IMR-90 (cell line): ENCODE measurements around the gene GCN1. TPM values are rescaled to one million over a fixed set of nuclear protein-coding genes. Genes with fewer than 3 reads are reported as not detected.

Experiments
- ATAC-seq: fragments of 200-7000 bp; cut with Tn5 transposase; 2 replicates; pipeline ENCODE4 v1.9.1; 2020; ENCODE audit warnings: low read depth, mild to moderate bottlenecking, moderate library complexity
- BruUV-seq: library from RNA; stranded (reverse); fragments of 400-500 nt; replicated peaks from 2 replicates; lab custom pipeline; 2021; lab: Mats Ljungman, UMichigan
- CTCF ChIA-PET: fragments of 300-600 bp; formaldehyde crosslinking; extraction: SDS; loops from one replicate; lab custom pipeline; 2021; ENCODE audit warnings: antibody characterized with exemption; lab: Yijun Ruan, JAX
- POLR2A ChIA-PET: fragments of 300-600 bp; sonication (Branson Sonifier 250); formaldehyde crosslinking; loops from one replicate; lab custom pipeline; 2022; ENCODE audit warnings: antibody characterized with exemption; ENCODE audit not compliant: unreplicated experiment; lab: Charles Lee
- DNase-seq: peaks from one replicate; pipeline ENCODE4 v3.0.0; 2013
- H2AFZ ChIP-seq: replicated peaks from 2 replicates; pipeline ENCODE3; 2013; ENCODE audit warnings: low read length, mild to moderate bottlenecking; ENCODE audit not compliant: poor library complexity
- H2AK5ac ChIP-seq: 2 replicates; pipeline ENCODE4 v1.6.1; 2013; ENCODE audit warnings: low read depth, low read length, inconsistent platforms
- H2AK9ac ChIP-seq: replicated peaks from 2 replicates; pipeline ENCODE3; 2013; ENCODE audit warnings: mild to moderate bottlenecking, low read depth, low read length, moderate library complexity; ENCODE audit not compliant: poor library complexity
- H2BK120ac ChIP-seq: 2 replicates; pipeline ENCODE4 v1.6.1; 2013; ENCODE audit warnings: low read depth, low read length, inconsistent platforms
- H2BK15ac ChIP-seq: 3 replicates; pipeline ENCODE4 v1.6.1; 2013; ENCODE audit warnings: low read depth, low read length, inconsistent platforms
- H2BK20ac ChIP-seq: 2 replicates; pipeline ENCODE4 v1.6.1; 2013; ENCODE audit warnings: low read depth, mild to moderate bottlenecking, inconsistent platforms, low read length, moderate library complexity
- H2BK5ac ChIP-seq: 2 replicates; pipeline ENCODE4 v1.6.1; 2013; ENCODE audit warnings: mild to moderate bottlenecking, low read depth, low read length, inconsistent platforms; ENCODE audit not compliant: poor library complexity, severe bottlenecking
- H3K14ac ChIP-seq: replicated peaks from 2 replicates; pipeline ENCODE4 v1.6.1; 2013; ENCODE audit warnings: low read depth, low read length, inconsistent platforms
- H3K18ac ChIP-seq: 2 replicates; pipeline ENCODE4 v1.6.1; 2013; ENCODE audit warnings: low read depth, low read length, control low read depth
- H3K23ac ChIP-seq: 2 replicates; pipeline ENCODE4 v1.6.1; 2013; ENCODE audit warnings: low read depth, low read length, inconsistent platforms
- H3K27ac ChIP-seq: 2 replicates; pipeline ENCODE4 v1.5.1; 2013; ENCODE audit warnings: mild to moderate bottlenecking, control low read depth, low read length; ENCODE audit not compliant: insufficient read depth
- H3K27me3 ChIP-seq: 2 replicates; pipeline ENCODE4 v1.6.1; 2013; ENCODE audit warnings: low read length; ENCODE audit not compliant: control insufficient read depth, insufficient read depth
- H3K36me3 ChIP-seq: 2 replicates; pipeline ENCODE4 v1.6.1; 2013; ENCODE audit warnings: low read length, mixed read lengths; ENCODE audit not compliant: control insufficient read depth, insufficient read depth
- H3K4ac ChIP-seq: 2 replicates; pipeline ENCODE4 v1.6.1; 2013; ENCODE audit warnings: low read depth, low read length, inconsistent platforms
- H3K4me1 ChIP-seq: 2 replicates; pipeline ENCODE4 v1.6.1; 2013; ENCODE audit warnings: low read length, mixed read lengths; ENCODE audit not compliant: control insufficient read depth, insufficient read depth
- H3K4me2 ChIP-seq: 2 replicates; pipeline ENCODE4 v1.6.1; 2013; ENCODE audit warnings: low read depth, mild to moderate bottlenecking, control low read depth, low read length, moderate library complexity
- H3K4me3 ChIP-seq: 2 replicates; pipeline ENCODE4 v1.5.1; 2013; ENCODE audit warnings: low read depth, mild to moderate bottlenecking, control low read depth, low read length, moderate library complexity; ENCODE audit not compliant: insufficient read depth
- H3K56ac ChIP-seq: 2 replicates; pipeline ENCODE4 v1.6.1; 2013; ENCODE audit warnings: low read length, inconsistent platforms; ENCODE audit not compliant: insufficient read depth; ENCODE audit errors: extremely low read depth
- H3K79me1 ChIP-seq, 2 experiments: 2 replicates each; pipeline ENCODE4 v1.6.1; 2013; ENCODE audit warnings: low read length in 2 of 2, inconsistent platforms in 1 of 2, low read depth in 1 of 2
- H3K9ac ChIP-seq: 2 replicates; pipeline ENCODE4 v1.6.1; 2013; ENCODE audit warnings: low read depth, low read length, control low read depth
- H3K9me1 ChIP-seq: 2 replicates; pipeline ENCODE4 v1.6.1; 2013; ENCODE audit warnings: low read length, inconsistent platforms; ENCODE audit not compliant: insufficient read depth
- H3K9me3 ChIP-seq: 2 replicates; pipeline ENCODE4 v1.6.1; 2013; ENCODE audit warnings: low read length; ENCODE audit not compliant: control insufficient read depth, insufficient read depth
- H4K20me1 ChIP-seq: 2 replicates; pipeline ENCODE4 v1.6.1; 2013; ENCODE audit warnings: low read length, inconsistent platforms; ENCODE audit not compliant: insufficient read depth
- H4K5ac ChIP-seq: 2 replicates; pipeline ENCODE4 v1.6.1; 2013; ENCODE audit warnings: mild to moderate bottlenecking, low read depth, low read length, control low read depth
- H4K8ac ChIP-seq, 2 experiments: 2 replicates each; pipeline ENCODE4 v1.6.1; 2013; ENCODE audit warnings: low read depth in 2 of 2, low read length in 2 of 2, control low read depth in 1 of 2, inconsistent platforms in 1 of 2
- H4K91ac ChIP-seq: 2 replicates; pipeline ENCODE4 v1.6.1; 2013; ENCODE audit warnings: low read depth, low read length, inconsistent platforms; ENCODE audit not compliant: insufficient read depth
- RAD21 ChIP-seq: IDR thresholded peaks from 2 replicates; pipeline ENCODE4 v1.6.1; 2012; ENCODE audit warnings: low read length, improper control_type of control experiment
- RCOR1 ChIP-seq: IDR thresholded peaks from 2 replicates; pipeline ENCODE4 v1.6.1; 2012; ENCODE audit warnings: mild to moderate bottlenecking, low read length, improper control_type of control experiment; ENCODE audit not compliant: insufficient replicate concordance
- SMC3 ChIP-seq: fragments of 150-350 bp; IDR thresholded peaks from 2 replicates; pipeline ENCODE4 v1.6.1; 2016; ENCODE audit warnings: low read depth, mild to moderate bottlenecking, antibody characterized with exemption, low read length, moderate library complexity
- USF2 ChIP-seq: fragments of 150-350 bp; IDR thresholded peaks from 2 replicates; pipeline ENCODE4 v1.6.1; 2017; ENCODE audit warnings: mild to moderate bottlenecking, antibody characterized with exemption, low read length, low read depth
- WGBS, 2 experiments: methylation state at CpG; one replicate each; pipeline versions ENCODE4 v1.1.5 to v1.1.7; 2013; ENCODE audit warnings: missing lambda C conversion rate in 2 of 2; ENCODE audit not compliant: insufficient read length in 1 of 2; ENCODE audit errors: extremely low coverage in 2 of 2; 5-methylcytosine and 5-hydroxymethylcytosine counted together
- dilution Hi-C: fragments of 300-500 bp; cut with HindIII; formaldehyde crosslinking; loops from one replicate; pipeline ENCODE4 v1.14.3; 2018; ENCODE audit warnings: low sequenced_read_pairs; ENCODE audit not compliant: unreplicated experiment
- in situ Hi-C: fragments of 300-500 bp; cut with MboI; formaldehyde crosslinking; loops from 3 replicates; pipeline ENCODE4 v1.14.3; 2019; ENCODE audit warnings: low sequenced_read_pairs, inconsistent platforms, mixed read lengths
- intact Hi-C: fragments of 100-400 bp; cut with micrococcal nuclease; formaldehyde crosslinking; loops from 2 replicates; pipeline ENCODE4 v1.10.0; 2022
- polyA plus RNA-seq, 3 experiments: library from polyadenylated mRNA; depleted of rRNA; stranded (reverse); fragments of >200 nt; gene quantifications; 2 replicates each; pipeline ENCODE4 v1.2.3, GENCODE V29; 2012; ENCODE audit warnings: low replicate concordance in 1 of 3
- total RNA-seq: library from RNA; depleted of rRNA; stranded (reverse); fragments of >200 nt; gene quantifications from 2 replicates; pipeline ENCODE4 v1.2.3, GENCODE V29; 2012

GCN1 gene
- total and polyA plus RNA-seq, 2 of the 4 experiments (the other 2 are of a cell fraction), result 57.8 to 77.6 TPM

GRCh38 chr12:120150919-120151525, 43.5 kb downstream of the GCN1 start:
- Histone ChIP-seq H3K4me1 (no peaks in the 10 kb centered on the region), H3K79me1 (peaks cover 3% of the 10 kb centered on the region in 2 experiments; a peak in 2 of 4 replicates), H3K9me3 (no peaks in the 10 kb centered on the region), H3K27ac (no peak overlapping the region), H3K4ac (no peak overlapping the region), H2BK15ac (no peak overlapping the region), H3K27me3 (no peaks in the 10 kb centered on the region), H3K4me2 (no peak overlapping the region), H3K4me3 (no peak overlapping the region), H3K36me3 (peaks cover 81% of the 10 kb centered on the region), H2AFZ (no peak overlapping the region), H3K9me1 (no peaks in the 10 kb centered on the region), H4K20me1 (no peaks in the 10 kb centered on the region), H3K14ac (no peak overlapping the region), H2BK5ac (no peak overlapping the region), H4K8ac (no peak overlapping the region), H2AK9ac (no peak overlapping the region), H3K23ac (no peak overlapping the region), H3K9ac (no peak overlapping the region), H2BK120ac (no peak overlapping the region), H3K18ac (no peak overlapping the region), H3K56ac (no peak overlapping the region), H4K5ac (no peak overlapping the region), H2AK5ac (no peak overlapping the region), H2BK20ac (no peak overlapping the region), H4K91ac (no peak overlapping the region)
- ATAC-seq, result no peak
- in situ Hi-C loops (no loop called here), dilution Hi-C loops (no loop called here), intact Hi-C loops (no loop called here)
- no peak for DNase-seq
- TF ChIP-seq USF2, result no peak
- TF ChIP-seq SMC3, result no peak
- no peak for TF ChIP-seq RCOR1
- TF ChIP-seq RAD21, result no peak
- BruUV-seq, result no TSS peak
- ChIA-PET CTCF (no interaction called here), POLR2A (no interaction called here)
- 97% methylated on average over 14 of the region's 22 CpGs; no CpG with 5 or more reads in 1 of the 2 experiments for WGBS, 2 experiments
